GM18507 (cell line): ENCODE data around the gene CEACAM16.
"Not testable (repeated sequence)": the region's sequence is repeated elsewhere in the genome, so short reads cannot be mapped to it uniquely, and the experiment has no call there.

Experiments used
- DNase-seq: peaks from one replicate; pipeline ENCODE4 v3.0.0; 2011; ENCODE audit warnings: low read depth; ENCODE audit not compliant: insufficient read length; ENCODE audit errors: extremely low spot score
- FAIRE-seq: peaks from 2 replicates; lab custom pipeline; 2011; peaks lifted over from hg19 to GRCh38; lab: Jason Lieb, UNC

The CEACAM16 gene

DNA sequence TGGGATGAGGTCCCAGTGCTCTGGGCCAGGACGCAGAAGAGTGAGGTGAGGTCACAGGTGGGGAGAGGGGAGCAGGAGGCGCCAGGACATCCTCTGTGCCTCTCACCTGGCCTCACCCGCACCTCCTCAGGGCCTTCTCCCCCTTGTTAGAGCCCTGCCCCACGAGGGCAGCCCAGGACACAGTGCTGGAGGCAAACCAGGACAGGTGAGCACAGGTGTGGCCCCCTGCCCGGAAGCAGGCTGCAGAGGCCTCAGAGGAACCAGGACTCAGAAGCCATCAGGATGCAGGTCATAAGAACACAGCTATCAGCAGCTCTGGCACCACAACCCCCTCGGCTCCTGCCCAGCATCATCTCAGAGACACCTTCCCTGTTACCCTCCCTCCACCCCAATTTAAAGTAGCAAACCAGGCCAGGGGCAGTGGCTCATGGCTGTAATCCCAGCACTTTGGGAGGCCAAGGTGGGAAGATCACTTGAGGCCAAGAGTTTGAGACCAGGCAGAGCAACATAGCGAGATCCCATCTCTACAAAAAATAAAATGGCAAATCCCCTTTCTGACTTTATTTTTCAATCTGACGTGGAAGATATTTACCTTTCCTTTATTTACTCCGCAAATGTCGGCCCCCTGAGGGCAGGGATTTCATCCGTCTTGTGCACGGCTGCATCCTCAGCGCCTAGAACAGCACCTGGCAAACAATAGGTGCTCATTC, at the start of gene CEACAM16:
Gene CEACAM16 (plus strand): TSS at position 660 of the 710 bp plus-strand sequence. CDS start 2,306 bp downstream, outside the sequence.
- FAIRE-seq = no peak

DNA sequence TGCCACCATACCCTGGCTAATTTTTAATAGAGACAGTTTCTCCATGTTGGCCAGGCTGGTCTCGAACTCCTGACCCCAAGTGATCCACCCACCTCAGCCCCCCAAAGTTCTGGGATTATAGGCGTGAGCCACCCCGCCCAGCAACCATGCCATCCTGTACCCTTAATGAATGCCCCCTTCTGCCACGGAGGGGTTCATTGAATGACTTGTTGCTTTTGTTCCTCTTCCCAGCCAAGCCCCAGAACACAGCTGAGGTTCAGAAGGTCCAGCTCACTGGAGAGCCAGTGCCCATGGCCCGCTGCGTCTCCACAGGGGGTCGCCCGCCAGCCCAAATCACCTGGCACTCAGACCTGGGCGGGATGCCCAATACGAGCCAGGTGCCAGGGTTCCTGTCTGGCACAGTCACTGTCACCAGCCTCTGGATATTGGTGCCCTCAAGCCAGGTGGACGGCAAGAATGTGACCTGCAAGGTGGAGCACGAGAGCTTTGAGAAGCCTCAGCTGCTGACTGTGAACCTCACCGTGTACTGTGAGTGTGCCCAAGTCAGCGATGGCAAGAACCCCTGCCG, 49.3 kb upstream of the CEACAM16 start:
- FAIRE-seq (no peak), DNase-seq (no peak)

More for the DNA sequence above, at the start of gene CEACAM16:
- no peak for DNase-seq

DNA sequence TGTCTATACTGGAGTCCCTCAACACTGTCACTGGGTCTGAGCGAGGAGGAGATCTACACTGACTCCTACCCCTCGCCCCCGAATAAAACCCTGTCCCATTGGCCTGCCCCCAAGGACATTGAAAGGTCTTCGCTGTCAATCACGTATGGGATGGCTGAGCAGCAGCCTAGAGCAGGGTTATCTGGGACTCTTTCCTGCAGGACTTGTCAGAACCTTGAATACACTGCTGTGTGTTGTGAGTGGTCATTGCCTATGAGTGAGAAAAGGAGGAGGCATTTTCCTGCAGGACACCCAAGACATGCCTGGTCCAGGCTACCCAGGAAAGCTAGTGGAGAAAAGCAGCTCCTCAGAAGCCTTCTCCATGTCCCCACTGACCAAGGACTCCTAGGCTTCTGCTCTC, 45.6 kb upstream of the CEACAM16 start:
- DNase-seq = no peak
- no peak for FAIRE-seq

DNA sequence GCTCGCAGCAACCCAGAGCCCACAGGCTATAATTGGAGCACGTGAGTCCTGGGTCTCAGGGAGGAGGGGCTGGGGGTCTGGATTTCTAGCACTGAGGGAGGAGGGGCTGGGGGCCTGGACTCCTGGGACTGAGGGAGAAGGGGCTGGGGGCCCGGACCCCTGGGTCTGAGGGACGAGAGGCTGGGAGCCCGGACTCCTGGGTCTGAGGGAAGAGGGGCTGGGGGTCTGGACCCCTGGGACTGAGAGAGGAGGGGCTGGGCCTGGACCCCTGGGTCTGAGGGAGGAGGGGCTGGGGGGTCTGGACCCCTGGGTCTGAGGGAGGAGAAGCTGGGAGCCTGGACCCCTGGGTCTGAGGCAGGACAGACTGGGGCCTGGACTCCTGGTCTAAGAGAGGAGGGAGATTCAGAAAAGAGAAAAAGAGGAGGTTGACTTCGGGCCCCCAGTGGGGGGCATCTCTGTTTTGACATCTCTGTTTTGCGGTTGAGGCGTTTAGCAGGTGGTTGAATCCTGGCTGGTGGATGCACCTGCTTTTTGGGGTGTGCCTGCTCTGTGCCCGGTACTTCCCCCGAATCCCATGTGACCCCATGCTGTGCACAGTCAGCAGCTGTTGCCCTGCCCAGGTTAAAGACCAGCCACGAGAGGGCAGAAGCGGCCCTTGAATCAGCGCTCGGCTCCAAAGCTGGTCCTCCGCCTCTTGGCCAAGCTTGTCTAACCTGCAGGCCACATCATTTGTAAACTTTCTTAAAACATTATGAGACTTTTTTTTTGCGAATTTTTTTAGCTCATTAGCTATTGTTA, 44.8 kb upstream of the CEACAM16 start:
- DNase-seq (peak; percentile 81), FAIRE-seq (peak; percentile 92)

DNA sequence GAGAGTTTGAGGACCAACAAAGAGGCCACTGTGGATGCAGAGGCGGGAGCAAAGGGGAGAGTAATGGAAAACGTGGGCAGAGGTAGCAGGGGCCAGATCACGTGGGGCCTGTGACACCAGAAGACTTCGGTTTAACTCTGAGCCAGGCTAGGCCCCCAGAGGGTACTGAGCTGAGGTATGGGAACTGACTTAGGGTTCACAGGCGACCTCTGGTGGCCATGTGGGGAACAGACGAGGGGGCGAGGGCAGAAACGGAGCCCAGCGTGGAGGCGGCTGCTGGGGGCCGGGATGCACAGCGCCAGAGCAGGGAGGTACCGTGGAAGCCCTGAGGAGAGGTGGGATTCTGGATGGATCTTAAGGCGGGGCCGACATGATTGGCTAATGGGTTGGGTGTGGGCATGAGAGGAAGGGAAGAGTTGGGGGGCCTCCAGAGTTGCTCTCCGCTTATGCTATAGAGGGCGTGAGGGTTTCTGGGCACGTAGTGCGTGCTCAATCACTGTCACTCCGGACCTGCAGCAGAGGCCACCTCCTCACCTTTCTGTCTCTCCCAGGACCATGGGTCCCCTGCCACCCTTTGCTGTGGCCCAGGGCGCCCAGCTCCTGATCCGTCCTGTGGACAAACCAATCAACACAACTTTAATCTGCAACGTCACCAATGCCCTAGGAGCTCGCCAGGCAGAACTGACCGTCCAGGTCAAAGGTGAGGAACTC, 41.6 kb upstream of the CEACAM16 start:
- DNase-seq (peak; percentile 67), FAIRE-seq (peak; percentile 60)

DNA sequence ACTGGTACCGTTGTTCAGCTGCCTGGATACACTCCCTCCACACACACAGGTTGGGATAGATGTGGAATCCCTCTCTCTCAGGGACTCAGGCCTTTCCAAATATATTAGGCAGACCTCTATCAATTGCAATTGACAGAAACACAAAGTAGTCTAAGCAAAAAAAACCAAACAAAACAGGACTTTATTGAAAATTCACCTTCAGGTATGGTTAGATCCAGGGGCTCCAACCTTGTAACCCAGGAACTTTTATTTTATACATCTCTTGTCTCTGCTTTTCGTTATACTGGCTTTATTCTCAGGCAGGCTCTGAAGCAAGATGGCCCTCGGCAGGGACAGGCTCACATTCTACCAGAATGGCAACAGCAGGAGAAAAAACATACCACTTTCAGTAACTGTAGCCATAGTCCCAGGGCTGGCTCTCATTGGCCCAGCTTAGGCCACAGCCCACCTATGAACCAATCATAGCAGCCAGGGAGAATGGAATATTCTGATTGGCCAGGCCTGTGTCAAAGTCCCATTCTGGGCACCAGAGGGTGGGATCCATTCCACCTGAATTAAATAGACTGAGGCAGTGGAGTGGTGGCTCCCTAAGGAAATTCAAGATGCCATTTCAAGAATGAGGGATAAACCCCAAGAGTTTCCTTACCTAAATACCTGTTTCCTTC, 40.8 kb upstream of the CEACAM16 start:
- FAIRE-seq (no peak), DNase-seq (no peak)

GRCh38 chr19:44660081-44660480, 38.9 kb upstream of the CEACAM16 start:
- FAIRE-seq = no peak
- no peak for DNase-seq

GRCh38 chr19:44661205-44661604, 37.7 kb upstream of the CEACAM16 start:
- no peak for FAIRE-seq
- DNase-seq = no peak

DNA sequence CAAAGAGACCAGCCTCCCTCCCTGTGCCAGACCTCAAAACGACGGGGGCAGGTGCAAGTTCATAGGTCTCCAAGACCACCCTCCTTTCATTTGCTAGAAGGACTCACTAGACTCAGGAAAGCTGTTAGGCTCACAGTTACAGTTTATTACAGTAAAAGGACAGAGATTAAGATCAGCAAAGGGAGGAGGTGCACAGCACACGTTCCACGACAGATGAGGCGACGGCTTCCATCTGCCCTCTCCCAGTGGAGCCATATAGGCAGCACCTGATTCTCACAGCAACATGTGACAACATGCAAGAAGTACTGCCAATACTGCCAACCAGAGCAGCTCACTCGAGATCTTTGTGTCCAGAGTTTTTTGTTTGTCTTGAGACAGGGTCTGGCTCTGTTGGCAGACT, 37.0 kb upstream of the CEACAM16 start:
- FAIRE-seq = no peak
- DNase-seq = no peak

- no peak for FAIRE-seq
- DNase-seq = no peak
Observed at GRCh38 chr19:44662691-44663385, 36.1 kb upstream of the CEACAM16 start.

GRCh38 chr19:44663996-44664395, 35.0 kb upstream of the CEACAM16 start:
- DNase-seq (no peak), FAIRE-seq (no peak)

DNA sequence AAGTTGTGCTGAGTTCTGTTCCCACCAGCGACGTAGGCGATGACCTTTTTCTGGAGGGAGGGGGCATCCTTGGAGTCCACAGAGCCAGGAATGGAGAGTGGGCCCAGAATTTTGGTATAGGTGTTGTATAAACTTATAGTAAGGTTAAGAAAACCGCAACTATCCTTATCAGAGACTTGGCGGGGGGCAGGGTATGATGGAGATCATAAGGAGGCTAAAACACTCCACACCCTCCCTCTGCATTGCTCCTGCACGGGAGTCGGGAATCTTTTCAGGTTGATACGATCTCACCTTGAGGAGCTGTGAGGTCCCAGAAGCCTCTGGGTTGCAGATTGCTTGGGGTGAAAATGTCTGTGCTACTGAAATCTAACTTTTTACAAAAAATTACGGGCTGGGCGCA, 34.0 kb upstream of the CEACAM16 start:
- no peak for FAIRE-seq
- no peak for DNase-seq

- DNase-seq = no peak
- no peak for FAIRE-seq
Observed at GRCh38 chr19:44666852-44667556, 31.9 kb upstream of the CEACAM16 start.

GRCh38 chr19:44668985-44669764, 29.8 kb upstream of the CEACAM16 start:
- FAIRE-seq (no peak), DNase-seq (no peak)

GRCh38 chr19:44670027-44670426, 28.9 kb upstream of the CEACAM16 start:
- DNase-seq, FAIRE-seq: not testable (repeated sequence)

DNA sequence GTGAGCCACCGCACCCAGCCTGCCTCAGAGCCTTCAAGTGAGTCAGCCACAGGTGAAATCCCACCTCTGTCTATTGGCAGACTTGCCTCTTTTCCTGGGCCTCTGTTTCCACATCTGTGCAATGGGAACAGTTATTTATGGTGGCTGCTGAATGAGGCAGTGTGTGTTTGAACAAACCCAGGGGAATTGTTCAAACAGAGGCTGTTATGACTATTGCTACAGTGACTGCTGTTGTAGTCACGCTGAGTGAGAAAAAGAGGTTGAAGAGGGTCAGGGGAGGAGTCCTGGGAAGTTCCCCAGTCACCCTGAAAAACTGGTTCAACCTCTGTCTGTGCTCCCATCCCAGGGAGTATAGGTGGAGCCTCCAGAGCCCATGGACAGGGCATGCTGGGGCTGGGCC, 27.6 kb upstream of the CEACAM16 start, which contains the start of gene CEACAM19:
Gene CEACAM19 (plus strand): TSS at position 83 of the 400 bp plus-strand sequence. CDS start 450 bp downstream, outside the sequence.
- FAIRE-seq = no peak
- DNase-seq = no peak

- FAIRE-seq (no peak), DNase-seq (no peak)
Observed at GRCh38 chr19:44672226-44672625, 26.7 kb upstream of the CEACAM16 start.
